ENCODE results near the gene LYZL2. TPM values are rescaled to one million over a fixed set of nuclear protein-coding genes. Genes with fewer than 3 reads are reported as not detected.
A peak's percentile ranks its signal among the peaks of the same experiment; 100 is the strongest.
"Not testable (repeated sequence)": the region's sequence is repeated elsewhere in the genome, so short reads cannot be mapped to it uniquely, and the experiment has no call there.

LYZL2 gene
- total and polyA plus RNA-seq, 9 of the 15 experiments (the other 6 are each of a cell fraction or from before 2014, with no cell fraction given): not detected

DNA sequence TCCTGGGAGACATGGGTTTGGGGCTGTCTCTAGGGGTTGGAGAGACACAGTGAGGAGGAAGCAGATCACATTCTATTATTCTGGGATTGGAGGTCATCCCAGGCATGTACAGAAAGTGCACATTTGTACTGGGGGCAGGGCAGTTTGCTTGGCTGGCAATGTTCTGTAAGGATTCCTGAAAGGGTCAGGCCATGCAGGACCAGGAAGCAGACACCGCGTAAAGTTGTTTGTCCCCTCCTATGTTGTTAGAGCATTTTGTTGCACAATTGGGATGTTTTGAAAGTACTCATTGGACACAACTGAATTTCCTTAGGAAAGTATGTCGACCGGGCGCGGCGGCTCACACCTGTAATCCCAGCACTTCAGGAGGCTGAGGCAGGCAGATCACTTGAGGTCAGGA is 12.5 kb downstream of the LYZL2 start (continued):
- TF ChIP-seq MYNN (IDR thresholded peaks at IDR 0.05) (no peak), MYNN (CRISPR knock-in tag; IDR thresholded peaks at IDR 0.05) (no peak)

DNA sequence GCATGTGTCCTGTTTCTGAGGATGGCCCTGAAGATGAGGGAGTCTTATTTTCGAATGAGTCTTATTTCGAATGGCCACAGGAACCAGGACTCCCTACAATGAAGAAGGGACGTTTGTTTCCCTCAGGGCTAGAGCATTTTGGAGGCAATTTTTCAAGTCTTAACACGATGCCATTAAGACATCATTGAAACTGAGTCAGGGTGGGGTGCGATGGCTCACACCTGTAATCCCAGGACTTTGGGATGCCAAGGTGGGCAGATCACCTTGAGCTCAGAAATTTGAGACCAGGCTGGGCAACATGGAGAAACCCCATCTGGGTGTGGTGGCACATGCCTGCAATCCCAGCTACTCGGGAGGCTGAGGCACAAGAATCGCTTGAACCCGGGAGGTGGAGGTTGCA is 18.5 kb downstream of the LYZL2 start:
- WGBS (ENCODE audit: insufficient coverage, low coverage, missing lambda C conversion rate): 32% methylated on average over 5 of the region's 8 CpGs
- CTCF ChIA-PET (ENCODE audit: low intra/inter-chr PET ratio): not testable (repeated sequence)

DNA sequence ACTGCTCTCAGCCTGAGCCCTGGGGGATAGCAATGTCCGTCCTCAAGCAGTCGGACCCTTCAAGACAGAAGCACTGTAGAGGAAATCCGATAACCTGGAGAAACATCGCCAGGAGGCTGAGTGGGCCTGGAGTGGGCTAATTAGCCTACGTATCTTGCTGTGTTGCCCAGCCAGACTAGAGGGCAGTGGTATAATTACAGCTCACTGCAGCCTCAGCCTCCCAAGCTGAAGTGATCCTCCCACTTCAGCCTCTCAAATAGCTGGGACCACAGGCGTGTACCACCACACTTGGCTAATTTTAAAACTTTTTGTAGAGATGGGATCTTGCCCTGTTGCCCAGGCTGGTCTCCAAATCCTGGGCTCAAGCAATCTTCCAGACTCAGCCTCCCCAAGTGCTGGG is 21.7 kb downstream of the LYZL2 start:
- Histone ChIP-seq H3K9me3 (replicated peaks; ENCODE audit: control insufficient read depth, insufficient read depth, low read depth, low read length) (no peaks in the 10 kb centered on the region), H3K9ac (ENCODE audit: insufficient read depth in 1 of 2, low read depth in 2 of 2, low read length in 2 of 2) (no peak overlapping the region), H3K79me2 (ENCODE audit: control insufficient read depth, insufficient read depth, low read length) (no peaks in the 10 kb centered on the region), H3K36me3 (ENCODE audit: control insufficient read depth, insufficient read depth, low read length) (no peaks in the 10 kb centered on the region), H3K4me1 (replicated peaks in 1 of 2; ENCODE audit: control insufficient read depth in 2 of 2, insufficient read depth in 2 of 2, low read length in 2 of 2) (peaks cover 10 to 12% of the 10 kb centered on the region in 2 experiments; a peak in 4 of 5 replicates), H3K4me2 (ENCODE audit: insufficient read depth, low read length) (no peak overlapping the region), H4K20me1 (replicated peaks; ENCODE audit: control insufficient read depth, insufficient read depth, low read length) (no peaks in the 10 kb centered on the region), H2AFZ (ENCODE audit: low read depth, low read length) (no peak overlapping the region), H3K9me1 (ENCODE audit: control insufficient read depth, insufficient read depth, low read length) (no peaks in the 10 kb centered on the region), H3K27ac (ENCODE audit: extremely low read depth, low read depth, low read length) (no peak overlapping the region), H3K4me3 (no peak overlapping the region), H3K27me3 (ENCODE audit: control insufficient read depth in 2 of 2, insufficient read depth in 2 of 2, low read length in 2 of 2) (no peaks in the 10 kb centered on the region)
- ATAC-seq (no peak), DNase-seq (ENCODE audit: extremely low read depth in 1 of 4, low spot score in 3 of 4) (no peak), FAIRE-seq (no peak)
- intact Hi-C loops (cut with micrococcal nuclease) (no loop called here), in situ Hi-C loops (cut with MboI) (loop anchor here (10.0 kb wide), 1 partner anchor 603 kb away; no protein-coding TSS in a partner anchor)
- 68% methylated on average over 6 of the region's 6 CpGs for WGBS (ENCODE audit: insufficient coverage, low coverage, missing lambda C conversion rate)
- no TSS peak for BruUV-seq (replicated peaks)
- CTCF ChIA-PET (ENCODE audit: low intra/inter-chr PET ratio): no interaction called here
- TF ChIP-seq POLR2G (IDR thresholded peaks at IDR 0.05; ENCODE audit: low read depth, low read length) (no peak), ZC3H8 (IDR thresholded peaks at IDR 0.05) (no peak), ZNF121 (CRISPR knock-in tag; conservative IDR thresholded peaks at IDR 0.05) (peak; percentile 62), FOXA3 (CRISPR knock-in tag; conservative IDR thresholded peaks at IDR 0.05 in 1 of 2, IDR thresholded peaks at IDR 0.05 in 1 of 2) (no peak)
- POLR2A ChIA-PET: no interaction called here

More for the DNA sequence above, 18.5 kb downstream of the LYZL2 start:
- H3K4me3 ChIP-seq; ATAC-seq; DNase-seq (ENCODE audit: extremely low read depth in 1 of 4, low spot score in 3 of 4); H3K9ac ChIP-seq (ENCODE audit: insufficient read depth in 1 of 2, low read depth in 2 of 2, low read length in 2 of 2); H3K27ac ChIP-seq (ENCODE audit: extremely low read depth, low read depth, low read length); H4K20me1 ChIP-seq (replicated peaks; ENCODE audit: control insufficient read depth, insufficient read depth, low read length); H3K4me1 ChIP-seq (replicated peaks in 1 of 2; ENCODE audit: control insufficient read depth in 2 of 2, insufficient read depth in 2 of 2, low read length in 2 of 2); H2AFZ ChIP-seq (ENCODE audit: low read depth, low read length); H3K36me3 ChIP-seq (ENCODE audit: control insufficient read depth, insufficient read depth, low read length); intact Hi-C loops (cut with micrococcal nuclease); BruUV-seq (replicated peaks); H3K79me2 ChIP-seq (ENCODE audit: control insufficient read depth, insufficient read depth, low read length); H3K4me2 ChIP-seq (ENCODE audit: insufficient read depth, low read length); in situ Hi-C loops (cut with MboI); FAIRE-seq; H3K27me3 ChIP-seq (ENCODE audit: control insufficient read depth in 2 of 2, insufficient read depth in 2 of 2, low read length in 2 of 2); H3K9me3 ChIP-seq (replicated peaks; ENCODE audit: control insufficient read depth, insufficient read depth, low read depth, low read length); H3K9me1 ChIP-seq (ENCODE audit: control insufficient read depth, insufficient read depth, low read length): not testable (repeated sequence)
- POLR2A ChIA-PET: interaction anchor here (0.7 kb wide), 1 partner anchor 14 kb away, joined by 3 read pairs; no protein-coding TSS in a partner anchor
